Colonic mucosa (tissue), 4 donors: ENCODE measurements around the gene RAB40C. TPM values are rescaled to one million over a fixed set of nuclear protein-coding genes. Genes with fewer than 3 reads are reported as not detected.

Source experiments
- DNase-seq: peaks from one replicate; pipeline ENCODE4 v3.0.0-alpha.2; 2020
- H3K27ac ChIP-seq: fragments of 200-600 bp; one replicate; pipeline ENCODE4 v1.8.0; 2021
- H3K27me3 ChIP-seq: fragments of 200-600 bp; one replicate; pipeline ENCODE4 v1.8.0; 2021
- H3K36me3 ChIP-seq: fragments of 200-600 bp; one replicate; pipeline ENCODE4 v1.8.0; 2021
- H3K4me1 ChIP-seq: fragments of 200-600 bp; one replicate; pipeline ENCODE4 v1.8.0; 2021; ENCODE audit warnings: mild to moderate bottlenecking
- H3K4me3 ChIP-seq: fragments of 200-600 bp; one replicate; pipeline ENCODE4 v1.8.0; 2021
- H3K9ac ChIP-seq, 2 donors: one replicate each; pipeline ENCODE4 v1.7.0; 2013; ENCODE audit warnings: control low read depth in 2 of 2, low read depth in 2 of 2, low read length in 2 of 2
- H3K9me3 ChIP-seq: fragments of 200-600 bp; one replicate; pipeline ENCODE4 v1.8.0; 2021
- CTCF ChIP-seq: fragments of 200-600 bp; IDR thresholded peaks from one replicate; pipeline ENCODE4 v1.8.0; 2022; ENCODE audit warnings: antibody characterized with exemption, mild to moderate bottlenecking
- intact Hi-C: fragments of 100-400 bp; cut with DNase I; formaldehyde crosslinking; loops from one replicate; pipeline ENCODE4 v1.14.1; 2022
- total RNA-seq, 2 donors: library from RNA; stranded (reverse); fragmentation: NEBNext Ultra II Directional in 1 of 2; extraction: Animal tissue kit (Norgen Biotek cat#: 25700) in 1 of 2; gene quantifications; one replicate each; pipeline ENCODE4 v1.2.1, GENCODE V29; 2021
- donor health status: healthy.
- donor health status: DM: no; HTN: no; CAD: no.
- donor health status: DM: no; HTN: no; CAD: no.

The RAB40C gene
- total RNA-seq, 2 donors from 2014 or later, result 34.9 to 38.5 TPM

DNA sequence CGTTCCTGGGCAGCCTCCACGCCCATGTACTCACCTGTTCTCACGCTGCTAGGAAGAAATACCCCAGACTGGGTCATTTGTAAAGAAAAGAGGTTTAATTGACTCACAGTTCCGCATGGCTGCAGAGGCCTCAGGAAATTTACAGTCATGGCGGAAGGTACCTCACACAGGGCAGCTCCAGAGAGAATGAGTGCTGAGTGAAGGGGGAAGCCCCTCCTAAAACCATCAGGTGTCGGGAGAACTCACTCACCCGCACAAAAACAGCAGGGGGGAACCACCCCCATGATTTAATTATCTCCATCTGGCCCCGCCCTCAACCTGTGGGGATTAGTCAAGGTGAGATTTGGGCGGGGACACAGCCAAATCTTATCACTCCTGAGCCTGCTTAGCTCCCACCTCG, 18.2 kb downstream of the RAB40C start:
- TF ChIP-seq CTCF, result no peak
- Histone ChIP-seq H3K4me3 (no peak overlapping the region), H3K9ac (no peak overlapping the region), H3K27ac (no peak overlapping the region), H3K36me3 (no peaks in the 10 kb centered on the region), H3K27me3 (no peaks in the 10 kb centered on the region), H3K9me3 (no peaks in the 10 kb centered on the region), H3K4me1 (no peaks in the 10 kb centered on the region)
- no peak for DNase-seq
- intact Hi-C loops, result no loop called here

- Histone ChIP-seq H3K36me3 (no peaks in the 10 kb centered on the region), H3K4me1 (no peaks in the 10 kb centered on the region), H3K27ac (no peak overlapping the region), H3K9ac (no peak overlapping the region), H3K4me3 (no peak overlapping the region), H3K9me3 (no peaks in the 10 kb centered on the region), H3K27me3 (no peaks in the 10 kb centered on the region)
- intact Hi-C loops, result no loop called here
- no peak for TF ChIP-seq CTCF
- no peak for DNase-seq
Measured at GRCh38 chr16:609316-609715, 19.4 kb downstream of the RAB40C start.

GRCh38 chr16:609984-610383, 20.1 kb downstream of the RAB40C start:
- intact Hi-C loops, result no loop called here
- no peak overlapping the region for H3K27ac ChIP-seq
- DNase-seq, result no peak
- H3K36me3 ChIP-seq, result no peaks in the 10 kb centered on the region
- H3K4me3 ChIP-seq, result no peak overlapping the region
- no peaks in the 10 kb centered on the region for H3K9me3 ChIP-seq
- peak overlapping the region in 1 of 2 donors; percentile 43 for H3K9ac ChIP-seq
- no peaks in the 10 kb centered on the region for H3K4me1 ChIP-seq
- no peak for TF ChIP-seq CTCF
- no peaks in the 10 kb centered on the region for H3K27me3 ChIP-seq

GRCh38 chr16:610513-611381, 20.9 kb downstream of the RAB40C start:
- DNase-seq, result peak; percentile 63
- Histone ChIP-seq H3K4me1 (no peaks in the 10 kb centered on the region), H3K27me3 (no peaks in the 10 kb centered on the region), H3K9me3 (no peaks in the 10 kb centered on the region), H3K27ac (no peak overlapping the region), H3K9ac (peak overlapping the region in 1 of 2 donors; percentile 43), H3K36me3 (no peaks in the 10 kb centered on the region), H3K4me3 (no peak overlapping the region)
- intact Hi-C loops, result no loop called here
- TF ChIP-seq CTCF, result peak; percentile 63

DNA sequence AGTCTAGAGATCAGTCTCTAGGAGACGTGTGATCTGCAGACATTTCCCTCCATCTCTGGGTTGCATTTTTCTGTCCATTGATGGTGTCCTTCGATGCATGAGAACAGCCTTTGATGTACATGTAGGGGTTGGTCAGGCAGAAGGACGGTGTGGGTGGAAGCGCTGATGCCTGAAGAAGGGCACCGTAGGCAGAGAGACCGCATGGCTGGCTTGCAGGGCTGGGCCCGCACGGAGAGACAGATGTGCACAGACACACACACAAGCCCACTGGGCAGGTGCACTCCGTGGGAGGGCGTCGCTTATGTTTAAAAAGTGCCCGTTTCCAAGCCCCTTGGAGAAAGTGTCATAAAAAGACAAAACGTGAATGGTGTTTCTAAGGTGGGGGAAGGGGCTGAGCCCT, 25.3 kb downstream of the RAB40C start:
- Histone ChIP-seq H3K9me3 (no peaks in the 10 kb centered on the region), H3K4me3 (no peak overlapping the region), H3K4me1 (no peaks in the 10 kb centered on the region), H3K27me3 (no peaks in the 10 kb centered on the region), H3K27ac (no peak overlapping the region), H3K9ac (no peak overlapping the region), H3K36me3 (no peaks in the 10 kb centered on the region)
- no peak for TF ChIP-seq CTCF
- no peak for DNase-seq
- intact Hi-C loops, result no loop called here
